Glutamatergic neuron (in vitro differentiated cells): ENCODE data around the gene SCAMP1. TPM values are rescaled to one million over a fixed set of nuclear protein-coding genes. Genes with fewer than 3 reads are reported as not detected.
"Not testable (repeated sequence)": the region's sequence is repeated elsewhere in the genome, so short reads cannot be mapped to it uniquely, and the experiment has no call there.

Experiments
- DNase-seq: peaks from one replicate; pipeline ENCODE4 v3.0.0; 2022
- H3K27ac Mint-ChIP-seq: one replicate; pipeline ENCODE4 v1.8.0; 2020; ENCODE audit warnings: mild to moderate bottlenecking, mixed read lengths, inconsistent platforms; ENCODE audit not compliant: unreplicated experiment
- H3K27me3 Mint-ChIP-seq: one replicate; pipeline ENCODE4 v1.8.0; 2020; ENCODE audit warnings: mild to moderate bottlenecking, moderate library complexity, mixed read lengths, inconsistent platforms; ENCODE audit not compliant: unreplicated experiment
- H3K36me3 Mint-ChIP-seq: one replicate; pipeline ENCODE4 v1.8.0; 2020; ENCODE audit warnings: mild to moderate bottlenecking, mixed read lengths, inconsistent platforms; ENCODE audit not compliant: unreplicated experiment
- H3K4me1 Mint-ChIP-seq: one replicate; pipeline ENCODE4 v1.8.0; 2020; ENCODE audit warnings: mild to moderate bottlenecking, low read depth, mixed read lengths, inconsistent platforms; ENCODE audit not compliant: unreplicated experiment
- H3K4me3 Mint-ChIP-seq: one replicate; pipeline ENCODE4 v1.8.0; 2020; ENCODE audit warnings: mild to moderate bottlenecking, mixed read lengths, inconsistent platforms; ENCODE audit not compliant: unreplicated experiment
- H3K9me3 Mint-ChIP-seq: one replicate; pipeline ENCODE4 v1.8.0; 2020; ENCODE audit warnings: mild to moderate bottlenecking, moderate library complexity, mixed read lengths, inconsistent platforms; ENCODE audit not compliant: unreplicated experiment
- CTCF ChIP-seq: fragments of 200-600 bp; sonication (generic); IDR thresholded peaks from one replicate; pipeline ENCODE4 v1.5.0; 2021; ENCODE audit not compliant: partially characterized antibody, unreplicated experiment
- total RNA-seq: library from RNA; stranded (reverse); fragmentation: NEBNext Ultra II Directional; extraction: Animal tissue kit (Norgen Biotek cat#: 25700); gene quantifications from one replicate; pipeline ENCODE4 v1.2.1, GENCODE V29; 2021; ENCODE audit not compliant: unreplicated experiment

SCAMP1 gene
- total RNA-seq, 1 donor from 2014 or later = 36.2 TPM

- H3K36me3 Mint-ChIP-seq = peaks cover 5% of the 10 kb centered on the region
- H3K4me3 Mint-ChIP-seq = no peak overlapping the region
- TF ChIP-seq CTCF = no peak
Measured at GRCh38 chr5:78447775-78448424, 87.5 kb downstream of the SCAMP1 start.

GRCh38 chr5:78449103-78449502 lies 88.7 kb downstream of the SCAMP1 start:
- Mint-ChIP-seq H3K4me1 (no peaks in the 10 kb centered on the region), H3K27ac (no peak overlapping the region), H3K9me3 (no peaks in the 10 kb centered on the region), H3K36me3 (peaks cover 5% of the 10 kb centered on the region), H3K27me3 (no peaks in the 10 kb centered on the region), H3K4me3 (no peak overlapping the region)
- no peak for TF ChIP-seq CTCF
- no peak for DNase-seq

More at GRCh38 chr5:78447775-78448424, 87.5 kb downstream of the SCAMP1 start:
- no peak for DNase-seq
- Mint-ChIP-seq H3K27ac (no peak overlapping the region), H3K27me3 (no peaks in the 10 kb centered on the region), H3K9me3 (no peaks in the 10 kb centered on the region), H3K4me1 (no peaks in the 10 kb centered on the region)

GRCh38 chr5:78457507-78457906 lies 97.1 kb downstream of the SCAMP1 start:
- not testable (repeated sequence) for H3K27me3 Mint-ChIP-seq, H3K27ac Mint-ChIP-seq, H3K4me3 Mint-ChIP-seq, H3K4me1 Mint-ChIP-seq, H3K36me3 Mint-ChIP-seq, H3K9me3 Mint-ChIP-seq, DNase-seq

GRCh38 chr5:78458843-78459242 lies 98.4 kb downstream of the SCAMP1 start:
- Mint-ChIP-seq H3K27me3 (no peaks in the 10 kb centered on the region), H3K4me3 (no peak overlapping the region), H3K9me3 (peaks cover 4% of the 10 kb centered on the region), H3K4me1 (peaks cover 2% of the 10 kb centered on the region), H3K36me3 (no peaks in the 10 kb centered on the region), H3K27ac (no peak overlapping the region)
- TF ChIP-seq CTCF = no peak
- DNase-seq = no peak

- TF ChIP-seq CTCF = no peak
- Mint-ChIP-seq H3K9me3 (no peaks in the 10 kb centered on the region), H3K4me3 (no peak overlapping the region), H3K27me3 (no peaks in the 10 kb centered on the region), H3K4me1 (no peaks in the 10 kb centered on the region), H3K36me3 (no peaks in the 10 kb centered on the region), H3K27ac (no peak overlapping the region)
- no peak for DNase-seq
Measured at GRCh38 chr5:78467140-78467539, 106.7 kb downstream of the SCAMP1 start.
